ENCODE data around the gene ARPP19.
"Not testable (repeated sequence)": the region's sequence is repeated elsewhere in the genome, so short reads cannot be mapped to it uniquely, and the experiment has no call there.

Gene ARPP19

DNA sequence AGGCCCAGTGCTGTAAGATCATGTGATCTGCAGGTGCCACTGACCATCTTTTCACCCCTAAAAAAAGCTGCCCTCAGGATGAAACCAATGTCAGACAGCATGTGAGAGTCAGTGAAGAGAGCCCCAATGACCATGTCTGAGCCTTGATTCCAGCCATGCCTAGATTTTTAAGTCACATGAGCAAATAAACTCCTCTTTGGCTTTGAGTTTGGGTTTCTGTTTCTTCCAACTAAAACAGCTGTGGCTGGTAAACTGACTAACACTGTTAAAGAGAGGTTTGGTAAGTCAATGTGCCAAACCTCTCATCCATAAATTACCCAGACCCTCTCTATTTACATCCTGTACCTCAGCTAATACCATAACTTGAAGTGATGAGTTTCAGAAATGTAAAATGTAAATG is 48.4 kb downstream of the ARPP19 start:
- TF ChIP-seq, protein P1, sequence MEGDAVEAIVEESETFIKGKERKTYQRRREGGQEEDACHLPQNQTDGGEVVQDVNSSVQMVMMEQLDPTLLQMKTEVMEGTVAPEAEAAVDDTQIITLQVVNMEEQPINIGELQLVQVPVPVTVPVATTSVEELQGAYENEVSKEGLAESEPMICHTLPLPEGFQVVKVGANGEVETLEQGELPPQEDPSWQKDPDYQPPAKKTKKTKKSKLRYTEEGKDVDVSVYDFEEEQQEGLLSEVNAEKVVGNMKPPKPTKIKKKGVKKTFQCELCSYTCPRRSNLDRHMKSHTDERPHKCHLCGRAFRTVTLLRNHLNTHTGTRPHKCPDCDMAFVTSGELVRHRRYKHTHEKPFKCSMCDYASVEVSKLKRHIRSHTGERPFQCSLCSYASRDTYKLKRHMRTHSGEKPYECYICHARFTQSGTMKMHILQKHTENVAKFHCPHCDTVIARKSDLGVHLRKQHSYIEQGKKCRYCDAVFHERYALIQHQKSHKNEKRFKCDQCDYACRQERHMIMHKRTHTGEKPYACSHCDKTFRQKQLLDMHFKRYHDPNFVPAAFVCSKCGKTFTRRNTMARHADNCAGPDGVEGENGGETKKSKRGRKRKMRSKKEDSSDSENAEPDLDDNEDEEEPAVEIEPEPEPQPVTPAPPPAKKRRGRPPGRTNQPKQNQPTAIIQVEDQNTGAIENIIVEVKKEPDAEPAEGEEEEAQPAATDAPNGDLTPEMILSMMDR (IDR thresholded peaks at IDR 0.05; ENCODE audit: low read depth, low read length), result no peak

DNA sequence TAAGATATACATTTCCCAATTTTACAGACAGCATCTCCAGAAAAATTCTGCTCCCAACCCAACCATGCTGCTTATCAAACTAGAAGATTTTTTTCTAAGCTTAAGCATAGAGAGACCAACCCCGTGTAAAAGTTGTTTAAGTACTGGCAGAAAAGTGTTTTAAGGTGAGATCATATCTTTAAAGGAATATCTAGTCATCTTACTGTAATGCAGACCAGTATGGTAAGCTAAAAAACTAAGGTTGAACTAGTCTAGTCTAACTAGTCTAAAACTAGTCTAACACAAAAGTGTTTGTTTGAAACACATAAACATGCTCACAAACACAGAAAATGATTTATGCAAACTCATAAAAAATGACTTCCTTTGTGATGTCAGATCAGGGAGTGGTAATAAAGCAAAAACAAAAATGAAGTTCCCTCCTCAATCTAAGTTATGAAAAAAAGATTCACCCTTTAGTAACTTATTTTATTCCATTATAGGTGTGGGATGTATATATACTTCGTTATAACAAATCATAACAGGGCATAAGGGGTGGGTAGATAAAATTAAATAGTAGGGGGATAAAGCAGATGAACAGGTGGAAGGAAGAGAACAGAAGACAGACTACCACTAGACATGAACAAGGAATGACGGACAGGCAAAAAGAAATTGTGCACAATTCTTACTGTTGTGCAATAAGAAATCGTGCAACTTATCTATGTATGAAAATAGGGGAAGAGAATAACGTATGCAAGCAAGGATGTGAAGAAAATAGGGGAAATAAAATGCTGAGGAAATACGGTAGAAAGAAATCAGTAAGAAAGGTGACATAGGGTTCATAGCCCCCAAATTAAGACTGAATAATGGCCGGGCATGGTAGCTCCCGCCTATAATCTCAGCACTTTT is 50.1 kb downstream of the ARPP19 start:
- no peak overlapping the region for H3K4me3 ChIP-seq (ENCODE audit: low read depth, low read length)
- TF ChIP-seq, protein P1 (IDR thresholded peaks at IDR 0.05; ENCODE audit: low read depth, low read length), result no peak

More for the DNA sequence above, 48.4 kb downstream of the ARPP19 start:
- no peak overlapping the region for H3K4me3 ChIP-seq (ENCODE audit: low read depth, low read length)

DNA sequence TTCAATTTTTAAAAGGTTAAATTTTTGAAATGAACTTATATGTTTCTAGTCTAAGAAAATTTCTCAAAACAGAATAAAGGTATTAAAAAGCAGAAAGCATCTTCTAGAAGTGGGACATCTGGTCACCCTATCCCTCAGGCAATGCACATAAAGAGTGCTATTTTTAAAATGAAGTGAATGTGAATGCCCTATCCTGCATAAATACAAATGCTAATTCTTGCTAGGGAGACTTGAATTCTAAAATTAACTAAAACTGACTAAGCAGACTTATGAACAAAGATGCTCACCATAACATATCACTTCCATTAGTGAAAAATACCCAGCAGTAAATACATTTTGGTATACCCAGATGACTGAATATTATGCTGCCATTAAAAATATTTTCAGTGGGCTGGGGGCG is 51.8 kb downstream of the ARPP19 start:
- H3K4me3 ChIP-seq (ENCODE audit: low read depth, low read length), result no peak overlapping the region
- TF ChIP-seq, protein P1 (IDR thresholded peaks at IDR 0.05; ENCODE audit: low read depth, low read length), result no peak

DNA sequence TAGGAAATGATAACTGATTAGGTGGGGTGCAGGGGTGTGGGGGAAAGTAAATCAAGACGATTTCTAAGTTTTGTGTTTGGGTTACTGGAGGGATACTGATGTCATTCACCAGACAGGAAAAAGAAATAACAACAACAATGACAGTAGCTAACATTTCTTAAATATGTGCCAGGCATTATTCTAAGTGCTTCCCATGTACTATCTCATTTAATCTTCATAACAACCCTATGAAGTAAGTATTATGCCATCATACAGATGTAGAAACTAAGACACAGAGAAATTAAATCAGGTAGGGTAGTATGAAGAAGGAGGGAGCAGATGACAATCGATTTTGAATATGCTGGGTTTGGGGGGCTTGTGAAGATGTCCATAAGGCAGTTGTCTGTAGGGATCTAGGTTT is 53.5 kb downstream of the ARPP19 start:
- TF ChIP-seq, protein P1 (IDR thresholded peaks at IDR 0.05; ENCODE audit: low read depth, low read length), result no peak
- H3K4me3 ChIP-seq (ENCODE audit: low read depth, low read length), result no peak overlapping the region

DNA sequence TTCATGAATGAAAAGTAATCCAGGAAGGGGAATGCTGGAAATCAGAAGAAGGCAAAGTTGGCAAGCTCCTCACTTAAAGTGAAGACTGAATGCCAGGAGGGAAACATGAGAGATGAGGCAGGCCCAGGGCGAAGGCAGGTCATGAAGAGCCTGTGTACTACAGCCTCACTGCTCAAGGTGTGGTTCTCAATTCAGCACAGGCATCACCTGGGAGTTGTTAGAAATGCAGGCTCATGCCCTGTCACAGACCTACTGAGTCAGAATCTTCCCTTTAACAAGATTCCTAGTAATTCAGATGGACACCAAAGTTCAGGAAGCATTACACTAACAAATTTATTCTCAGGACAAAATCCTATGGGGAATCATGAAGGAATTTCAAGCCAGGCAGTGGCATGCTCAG is 54.3 kb downstream of the ARPP19 start:
- no peak overlapping the region for H3K4me3 ChIP-seq (ENCODE audit: low read depth, low read length)
- TF ChIP-seq, protein P1 (IDR thresholded peaks at IDR 0.05; ENCODE audit: low read depth, low read length), result no peak

DNA sequence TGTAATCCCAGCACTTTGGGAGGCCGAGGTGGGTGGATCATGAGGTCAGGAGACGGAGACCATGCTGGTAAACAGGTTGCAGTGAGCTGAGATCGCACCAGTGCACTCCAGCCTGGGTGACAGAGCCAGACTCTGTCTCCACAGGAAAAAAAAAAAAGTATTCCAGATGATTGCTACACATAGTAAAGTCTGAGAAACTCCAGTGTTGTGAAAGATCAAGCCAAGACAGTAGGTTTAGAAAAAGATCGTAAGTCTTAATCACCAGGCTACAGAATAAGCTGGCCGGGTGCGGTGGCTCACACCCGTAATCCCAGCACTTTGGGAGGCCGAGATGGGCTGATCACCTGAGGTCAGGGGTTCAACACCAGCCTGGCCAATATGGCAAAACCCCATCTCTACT is 56.0 kb downstream of the ARPP19 start:
- not testable (repeated sequence) for H3K4me3 ChIP-seq (ENCODE audit: low read depth, low read length)

DNA sequence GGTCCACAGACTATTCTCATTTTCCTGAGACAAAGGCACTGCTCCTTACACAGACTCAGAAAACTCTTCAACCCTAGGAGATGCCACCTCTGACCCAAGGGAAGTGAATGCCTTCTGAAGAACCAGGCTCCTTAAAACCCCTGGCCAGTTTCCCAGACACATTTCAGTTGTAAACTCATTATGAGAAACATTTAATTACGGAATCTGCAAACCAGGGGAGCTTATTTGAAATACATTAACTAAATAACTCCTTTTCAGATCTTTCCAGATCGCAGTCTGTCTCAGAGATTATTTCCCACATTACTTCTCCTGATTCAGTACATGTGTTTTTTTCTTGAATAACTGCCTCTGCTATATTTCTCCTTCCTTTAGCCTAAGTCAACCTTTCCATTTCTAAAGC is 57.7 kb downstream of the ARPP19 start:
- TF ChIP-seq, protein P1 (IDR thresholded peaks at IDR 0.05; ENCODE audit: low read depth, low read length), result no peak
- no peak overlapping the region for H3K4me3 ChIP-seq (ENCODE audit: low read depth, low read length)
